ENCODE measurements around the gene DUS1L. TPM values are rescaled to one million over a fixed set of nuclear protein-coding genes. Genes with fewer than 3 reads are reported as not detected.

Gene DUS1L
- polyA plus RNA-seq, 1 donor, result 90.4 TPM

DNA sequence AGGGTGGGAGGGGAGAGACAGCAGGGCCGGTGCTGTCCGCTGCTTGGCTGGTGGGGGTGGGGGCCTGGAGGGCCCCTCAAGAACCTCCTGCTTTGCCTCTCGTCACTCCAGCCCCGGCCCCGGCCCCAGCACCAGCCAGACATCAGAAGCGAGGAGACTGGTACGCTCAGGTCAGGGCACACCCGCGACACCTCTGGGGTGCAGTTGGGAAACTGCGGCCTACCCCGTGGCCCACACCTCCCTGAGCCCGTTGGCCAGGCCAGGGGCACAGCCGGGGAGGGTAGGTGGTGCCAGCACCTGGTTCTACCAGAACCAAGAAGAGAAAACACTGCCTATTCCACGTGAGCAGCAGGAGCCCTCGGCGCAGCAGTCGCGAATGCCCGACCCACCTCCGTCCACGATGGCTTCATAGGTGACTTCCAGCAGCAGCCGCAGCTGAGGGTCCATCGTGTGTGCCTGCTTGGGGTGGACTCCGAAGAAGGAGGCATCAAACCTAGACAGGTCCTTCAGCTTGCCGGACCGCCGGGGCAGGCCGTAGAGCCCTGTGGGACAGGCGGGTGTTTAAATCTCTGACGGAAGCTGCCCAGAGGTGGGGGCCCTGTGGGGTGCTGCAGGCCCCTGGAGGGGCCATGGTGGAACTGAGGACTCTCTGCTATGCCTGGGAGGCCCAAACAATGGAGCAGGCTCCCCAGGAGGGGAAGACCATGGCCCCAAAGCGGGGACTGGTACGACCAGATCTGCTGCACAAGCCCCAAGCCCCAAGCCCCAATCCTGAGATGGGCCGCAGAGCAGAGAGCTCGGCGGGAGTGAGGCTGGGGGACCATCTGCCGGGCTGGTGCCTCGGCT is 29.6 kb upstream of the DUS1L start:
- H3K36me3 ChIP-seq (ENCODE audit: control insufficient read depth, insufficient read depth, low read length), result peaks cover 50% of the 10 kb centered on the region
- H3K4me3 ChIP-seq (ENCODE audit: low read length), result no peak overlapping the region
- H3K9me3 ChIP-seq (ENCODE audit: control insufficient read depth, low read depth, low read length), result peaks cover 4% of the 10 kb centered on the region
- DNase-seq, result no peak
- no peak overlapping the region for H3K27ac ChIP-seq (ENCODE audit: low read length)
- no CpG with 5 or more reads among the region's 37 CpGs for WGBS (ENCODE audit: insufficient coverage, low lambda C conversion rate)
- no peaks in the 10 kb centered on the region for H3K27me3 ChIP-seq (ENCODE audit: control insufficient read depth, insufficient read depth, low read length)
- H3K4me1 ChIP-seq (ENCODE audit: control insufficient read depth, insufficient read depth, low read length), result peaks cover 19% of the 10 kb centered on the region

DNA sequence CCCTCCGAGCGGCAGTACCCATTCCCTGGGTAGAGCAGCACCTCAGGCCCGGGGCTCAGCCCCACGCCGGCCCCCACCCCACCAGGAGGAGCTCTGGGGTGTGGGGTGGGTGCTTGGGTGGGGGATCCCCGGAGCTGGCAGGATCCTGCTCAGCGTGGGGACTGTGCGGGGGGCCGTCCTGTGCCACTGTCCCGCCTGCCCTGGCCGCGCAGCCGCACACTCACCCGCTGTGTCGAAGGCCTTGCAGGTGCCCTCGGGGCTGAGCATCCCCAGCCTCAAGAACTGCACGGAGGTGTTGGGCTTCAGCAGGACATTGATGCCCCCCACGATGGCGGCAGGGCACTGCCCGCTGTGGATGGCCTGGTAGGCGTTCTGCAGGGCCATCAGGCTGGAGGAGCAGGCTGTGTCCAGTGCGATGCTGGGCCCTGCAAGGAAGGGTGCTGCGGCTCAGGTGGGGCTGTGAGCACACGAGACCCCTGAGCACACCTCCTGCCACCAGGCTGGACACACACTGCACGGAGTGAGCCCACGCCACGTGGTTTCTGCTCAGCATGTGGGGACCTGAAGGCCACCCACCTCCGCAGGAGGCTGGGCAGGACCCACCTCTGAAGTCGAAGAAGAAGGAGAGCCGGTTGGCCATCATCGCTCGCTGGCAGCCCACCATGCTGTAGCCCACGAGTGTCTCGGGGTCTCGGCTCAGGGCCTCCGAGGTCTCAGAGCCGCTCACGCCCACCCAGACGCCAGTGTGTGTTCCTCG is 27.6 kb upstream of the DUS1L start:
- Histone ChIP-seq H3K4me1 (ENCODE audit: control insufficient read depth, insufficient read depth, low read length) (peaks cover 10% of the 10 kb centered on the region), H3K27me3 (ENCODE audit: control insufficient read depth, insufficient read depth, low read length) (no peaks in the 10 kb centered on the region), H3K27ac (ENCODE audit: low read length) (no peak overlapping the region), H3K36me3 (ENCODE audit: control insufficient read depth, insufficient read depth, low read length) (peaks cover 70% of the 10 kb centered on the region), H3K4me3 (ENCODE audit: low read length) (no peak overlapping the region), H3K9me3 (ENCODE audit: control insufficient read depth, low read depth, low read length) (no peaks in the 10 kb centered on the region)
- WGBS (ENCODE audit: insufficient coverage, low lambda C conversion rate), result no CpG with 5 or more reads among the region's 40 CpGs
- DNase-seq, result no peak

DNA sequence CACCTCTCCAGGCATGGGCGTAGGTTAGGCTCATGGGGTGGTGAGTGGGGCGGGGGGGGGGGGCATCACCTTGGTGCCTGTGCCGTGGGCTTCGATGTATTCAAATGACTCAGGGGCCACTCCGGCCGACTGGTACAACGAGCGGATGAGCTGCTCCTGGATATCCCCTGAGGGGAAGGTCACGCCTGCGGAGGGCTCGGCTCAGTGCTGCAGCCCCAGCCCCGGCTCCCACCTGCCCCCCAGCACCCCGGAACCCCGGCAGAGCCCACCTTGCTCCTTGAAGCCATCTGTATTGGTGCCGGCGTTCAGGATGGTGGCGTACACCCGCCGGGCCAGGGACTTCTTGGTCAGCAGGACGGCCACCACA is 27.0 kb upstream of the DUS1L start:
- Histone ChIP-seq H3K36me3 (ENCODE audit: control insufficient read depth, insufficient read depth, low read length) (peaks cover 74% of the 10 kb centered on the region), H3K9me3 (ENCODE audit: control insufficient read depth, low read depth, low read length) (no peaks in the 10 kb centered on the region), H3K4me1 (ENCODE audit: control insufficient read depth, insufficient read depth, low read length) (peaks cover 10% of the 10 kb centered on the region), H3K4me3 (ENCODE audit: low read length) (no peak overlapping the region), H3K27me3 (ENCODE audit: control insufficient read depth, insufficient read depth, low read length) (no peaks in the 10 kb centered on the region), H3K27ac (ENCODE audit: low read length) (no peak overlapping the region)
- no CpG with 5 or more reads among the region's 20 CpGs for WGBS (ENCODE audit: insufficient coverage, low lambda C conversion rate)
- DNase-seq, result no peak

DNA sequence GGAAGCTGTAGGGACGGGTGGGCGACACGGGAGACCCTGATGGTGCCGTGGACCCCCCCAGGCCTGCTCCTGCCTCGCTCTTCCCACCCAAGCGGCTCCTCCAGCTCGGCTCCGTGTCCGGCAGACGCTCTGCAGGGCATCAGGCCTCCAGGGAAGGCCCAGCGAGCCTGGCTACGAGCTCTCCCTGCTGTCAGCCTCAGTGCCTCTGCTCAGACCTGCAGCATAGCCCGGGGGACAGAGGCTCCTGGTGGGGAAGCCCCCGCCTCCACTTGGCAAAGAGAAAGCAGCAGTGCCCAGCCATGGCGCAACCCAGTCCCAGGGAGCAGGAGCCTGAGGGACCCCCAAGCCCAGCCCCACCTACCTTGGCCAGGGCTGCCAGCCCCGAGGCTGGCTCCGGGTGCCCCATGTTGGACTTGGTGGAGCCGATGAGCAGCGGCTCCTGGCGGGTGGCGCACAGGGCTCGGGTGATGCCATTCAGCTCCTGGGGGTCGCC is 26.5 kb upstream of the DUS1L start:
- Histone ChIP-seq H3K9me3 (ENCODE audit: control insufficient read depth, low read depth, low read length) (no peaks in the 10 kb centered on the region), H3K36me3 (ENCODE audit: control insufficient read depth, insufficient read depth, low read length) (peaks cover 79% of the 10 kb centered on the region), H3K4me1 (ENCODE audit: control insufficient read depth, insufficient read depth, low read length) (peaks cover 10% of the 10 kb centered on the region), H3K27ac (ENCODE audit: low read length) (no peak overlapping the region), H3K4me3 (ENCODE audit: low read length) (no peak overlapping the region), H3K27me3 (ENCODE audit: control insufficient read depth, insufficient read depth, low read length) (no peaks in the 10 kb centered on the region)
- DNase-seq, result no peak
- no CpG with 5 or more reads among the region's 23 CpGs for WGBS (ENCODE audit: insufficient coverage, low lambda C conversion rate)

DNA sequence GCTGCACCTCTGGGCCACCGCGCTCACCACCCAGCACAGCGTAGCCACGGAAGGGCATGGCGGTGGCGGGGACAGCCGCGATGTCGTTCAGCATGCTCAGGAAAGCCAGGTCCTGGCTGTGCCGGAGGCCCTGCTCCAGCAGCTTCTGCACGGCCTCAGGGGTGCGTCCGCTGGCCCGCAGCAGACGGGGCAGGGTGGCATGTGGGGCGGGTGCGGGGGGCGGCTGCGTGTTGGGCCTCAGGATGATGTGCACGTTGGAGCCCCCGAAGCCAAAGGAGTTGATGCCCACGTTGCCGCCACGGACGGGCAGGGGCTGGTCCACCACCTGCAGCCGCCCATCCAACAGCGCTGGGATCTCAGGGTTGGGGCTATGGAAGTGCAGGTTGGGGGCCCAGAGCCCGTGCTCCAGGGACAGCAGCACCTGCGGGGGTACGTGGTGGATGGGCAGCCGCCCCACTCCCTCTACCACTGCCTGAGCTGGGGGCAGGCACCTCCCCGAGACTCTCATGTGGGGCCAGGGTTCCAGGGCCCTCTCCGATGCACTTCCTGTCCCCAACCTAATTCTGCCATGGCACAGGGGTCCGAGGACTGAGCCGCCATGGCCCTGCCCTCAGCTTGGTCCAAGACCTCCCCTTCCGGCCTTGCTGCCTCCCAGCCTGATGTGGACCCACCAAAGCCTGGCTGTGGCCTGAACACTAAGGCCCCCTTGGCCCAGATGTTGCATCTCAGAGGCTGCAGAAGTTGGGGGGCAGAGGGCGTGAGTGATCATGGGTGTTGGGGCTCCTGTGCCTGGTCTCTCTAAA is 25.9 kb upstream of the DUS1L start:
- no peak overlapping the region for H3K27ac ChIP-seq (ENCODE audit: low read length)
- peaks cover 85% of the 10 kb centered on the region for H3K36me3 ChIP-seq (ENCODE audit: control insufficient read depth, insufficient read depth, low read length)
- H3K27me3 ChIP-seq (ENCODE audit: control insufficient read depth, insufficient read depth, low read length), result no peaks in the 10 kb centered on the region
- no peak for DNase-seq
- WGBS (ENCODE audit: insufficient coverage, low lambda C conversion rate), result no CpG with 5 or more reads among the region's 37 CpGs
- H3K9me3 ChIP-seq (ENCODE audit: control insufficient read depth, low read depth, low read length), result no peaks in the 10 kb centered on the region
- no peak overlapping the region for H3K4me3 ChIP-seq (ENCODE audit: low read length)
- H3K4me1 ChIP-seq (ENCODE audit: control insufficient read depth, insufficient read depth, low read length), result peaks cover 3% of the 10 kb centered on the region

DNA sequence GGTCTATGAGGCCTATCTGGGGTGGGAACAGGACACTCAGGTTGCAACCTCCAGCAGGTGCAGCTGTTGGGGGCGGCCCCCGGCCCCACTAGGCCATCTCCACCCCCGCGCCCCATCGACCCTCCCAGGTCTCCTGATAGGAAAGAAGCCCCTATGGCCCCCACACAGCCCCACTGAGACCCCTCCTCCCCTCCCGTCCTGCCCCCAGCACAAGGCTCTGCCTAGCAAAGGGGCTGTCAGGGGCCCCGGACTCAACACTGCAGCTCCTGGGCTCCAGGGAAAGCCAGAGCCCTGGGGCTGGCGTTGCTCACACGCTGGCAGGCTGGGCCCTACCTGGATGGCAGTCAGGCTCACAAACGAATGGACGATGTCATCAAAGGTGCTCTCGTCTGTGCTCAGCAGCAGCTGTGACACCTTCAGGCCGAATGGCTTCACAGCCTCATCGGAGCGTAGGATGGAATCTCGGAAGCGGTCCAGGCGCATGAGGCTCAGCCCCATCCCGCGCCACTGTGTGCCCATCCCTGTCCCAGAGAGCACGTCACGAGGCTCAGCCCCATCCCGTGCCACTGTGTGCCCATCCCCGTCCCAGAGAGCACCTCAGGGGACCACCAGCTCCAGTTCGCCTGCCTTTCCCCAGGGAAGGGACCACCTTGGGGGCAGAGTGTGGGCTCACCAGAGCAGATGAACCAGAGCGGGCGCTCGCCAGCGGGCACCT is 25.1 kb upstream of the DUS1L start:
- Histone ChIP-seq H3K36me3 (ENCODE audit: control insufficient read depth, insufficient read depth, low read length) (peaks cover 89% of the 10 kb centered on the region), H3K4me3 (ENCODE audit: low read length) (no peak overlapping the region), H3K4me1 (ENCODE audit: control insufficient read depth, insufficient read depth, low read length) (no peaks in the 10 kb centered on the region), H3K9me3 (ENCODE audit: control insufficient read depth, low read depth, low read length) (no peaks in the 10 kb centered on the region), H3K27me3 (ENCODE audit: control insufficient read depth, insufficient read depth, low read length) (no peaks in the 10 kb centered on the region), H3K27ac (ENCODE audit: low read length) (no peak overlapping the region)
- WGBS (ENCODE audit: insufficient coverage, low lambda C conversion rate), result no CpG with 5 or more reads among the region's 29 CpGs
- no peak for DNase-seq

DNA sequence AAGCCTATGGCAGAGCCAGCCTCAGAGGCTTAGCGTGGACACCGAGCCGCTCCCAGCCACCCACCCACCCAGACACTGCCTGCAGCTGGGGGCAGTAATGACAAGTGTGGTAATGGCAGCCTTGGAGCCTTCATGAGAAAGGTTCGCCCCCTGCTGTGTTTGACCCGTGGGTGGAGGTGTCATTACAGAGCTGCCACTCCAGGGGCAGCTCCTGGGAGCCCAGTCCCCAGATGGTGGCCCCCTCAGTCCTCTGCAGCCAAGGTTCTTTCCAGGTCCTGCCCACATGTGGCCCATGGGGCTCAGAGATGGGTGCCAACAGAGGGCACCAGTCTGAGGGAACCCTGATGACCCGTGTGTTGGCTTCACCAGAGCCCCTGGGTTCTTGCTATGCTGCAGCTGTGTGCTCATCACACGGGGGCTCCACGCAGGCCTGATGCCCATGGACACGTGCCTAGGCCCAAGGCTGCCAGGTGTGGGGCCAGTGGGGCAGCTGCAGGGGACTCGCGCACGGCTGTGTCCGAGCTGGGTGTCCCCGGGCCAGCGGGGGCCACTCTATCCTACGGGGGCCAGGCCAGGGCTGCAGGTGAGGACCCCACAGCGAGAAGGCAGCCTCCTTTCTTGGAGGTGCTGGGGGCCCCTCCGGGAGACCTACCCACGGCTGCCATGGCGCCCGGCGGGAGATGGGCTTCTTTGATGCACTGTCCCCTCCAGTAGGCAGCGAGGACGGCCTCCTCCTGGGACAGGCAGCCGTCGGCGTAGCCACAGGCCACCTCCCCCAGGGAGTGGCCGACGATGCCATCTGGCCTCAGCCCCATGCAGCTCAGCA is 24.3 kb upstream of the DUS1L start:
- Histone ChIP-seq H3K36me3 (ENCODE audit: control insufficient read depth, insufficient read depth, low read length) (peaks cover 89% of the 10 kb centered on the region), H3K9me3 (ENCODE audit: control insufficient read depth, low read depth, low read length) (no peaks in the 10 kb centered on the region), H3K27me3 (ENCODE audit: control insufficient read depth, insufficient read depth, low read length) (no peaks in the 10 kb centered on the region), H3K27ac (ENCODE audit: low read length) (no peak overlapping the region), H3K4me3 (ENCODE audit: low read length) (no peak overlapping the region), H3K4me1 (ENCODE audit: control insufficient read depth, insufficient read depth, low read length) (no peaks in the 10 kb centered on the region)
- WGBS (ENCODE audit: insufficient coverage, low lambda C conversion rate), result no CpG with 5 or more reads among the region's 29 CpGs
- no peak for DNase-seq

DNA sequence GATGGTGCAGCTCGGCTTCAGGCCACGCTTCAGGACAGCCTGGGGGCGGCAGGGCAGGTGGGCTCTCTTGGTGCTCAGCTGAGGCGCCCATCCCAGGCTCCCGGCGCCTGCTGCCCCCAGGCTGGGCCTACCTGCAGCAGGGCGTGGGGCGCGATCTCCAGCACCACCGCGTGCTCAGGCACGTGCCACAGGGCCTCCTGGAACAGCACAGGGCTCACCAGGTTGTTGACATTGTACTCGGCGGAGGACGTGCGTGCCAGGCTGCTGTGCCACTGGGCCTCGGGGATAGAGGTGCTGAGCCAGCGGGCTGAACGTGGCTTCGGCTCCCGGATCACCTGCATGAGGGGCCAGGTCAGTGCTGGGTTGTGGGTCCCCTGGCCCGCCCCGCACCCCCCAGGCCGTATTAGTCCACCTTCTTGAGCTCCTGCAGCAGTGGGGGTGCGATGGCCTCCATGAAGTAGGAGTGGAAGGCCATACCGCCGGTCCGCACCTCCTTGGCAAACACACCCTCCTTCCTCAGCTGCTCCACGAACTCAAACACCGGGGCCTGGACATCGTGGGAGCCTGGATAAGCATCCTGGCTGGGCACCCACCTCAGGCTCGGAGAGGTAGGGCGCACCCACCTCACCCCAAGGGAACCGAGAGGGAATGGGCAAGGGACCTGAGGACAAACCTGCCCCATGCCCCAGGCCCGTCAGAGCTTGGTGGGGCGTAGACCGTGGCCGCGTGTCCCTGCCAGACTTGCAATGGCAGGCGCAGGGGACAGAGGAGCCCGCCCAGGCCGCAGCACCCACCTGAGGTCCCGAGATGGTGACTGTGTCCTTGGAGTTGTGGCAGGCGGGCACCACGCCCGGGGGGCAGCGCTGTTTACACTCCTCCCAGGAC is 23.5 kb upstream of the DUS1L start:
- no peak overlapping the region for H3K27ac ChIP-seq (ENCODE audit: low read length)
- H3K9me3 ChIP-seq (ENCODE audit: control insufficient read depth, low read depth, low read length), result no peaks in the 10 kb centered on the region
- no CpG with 5 or more reads among the region's 47 CpGs for WGBS (ENCODE audit: insufficient coverage, low lambda C conversion rate)
- no peak overlapping the region for H3K4me3 ChIP-seq (ENCODE audit: low read length)
- H3K27me3 ChIP-seq (ENCODE audit: control insufficient read depth, insufficient read depth, low read length), result no peaks in the 10 kb centered on the region
- no peaks in the 10 kb centered on the region for H3K4me1 ChIP-seq (ENCODE audit: control insufficient read depth, insufficient read depth, low read length)
- peaks cover 94% of the 10 kb centered on the region for H3K36me3 ChIP-seq (ENCODE audit: control insufficient read depth, insufficient read depth, low read length)
- DNase-seq, result no peak

Measured in large intestine (tissue), 3 donors.